Islet precursor cell (in vitro differentiated cells): ENCODE data around the gene CYSRT1.

Experiments
- DNase-seq: peaks from one replicate; pipeline ENCODE4 v3.0.0-alpha.2; 2018

The CYSRT1 gene

GRCh38 chr9:137191245-137191644 lies 33.7 kb upstream of the CYSRT1 start:
- DNase-seq = no peak

GRCh38 chr9:137191691-137192447 lies 33.1 kb upstream of the CYSRT1 start:
- DNase-seq = no peak

GRCh38 chr9:137192448-137192780 lies 32.6 kb upstream of the CYSRT1 start:
- no peak for DNase-seq

GRCh38 chr9:137192859-137193258 lies 32.1 kb upstream of the CYSRT1 start:
- no peak for DNase-seq

DNA sequence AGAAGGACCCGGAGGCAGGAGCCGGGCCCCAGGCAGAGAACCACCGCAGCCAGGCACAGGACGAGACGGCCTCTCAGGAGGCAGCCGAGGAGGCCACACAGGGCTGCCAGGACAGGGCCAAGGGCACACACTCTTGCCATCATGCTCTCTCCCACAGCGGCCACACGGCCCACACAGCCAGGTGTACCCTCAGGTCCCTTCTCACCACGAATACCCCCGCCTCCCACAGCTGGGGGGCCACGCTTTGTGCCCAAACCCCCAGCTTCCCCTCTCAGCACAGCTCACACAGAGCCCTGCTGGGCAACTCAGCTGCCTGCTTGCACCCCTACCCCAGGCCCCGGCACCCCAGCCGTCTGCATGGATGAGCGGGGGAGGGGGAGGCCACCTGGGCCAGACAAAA lies 31.2 kb upstream of the CYSRT1 start:
- no peak for DNase-seq

DNA sequence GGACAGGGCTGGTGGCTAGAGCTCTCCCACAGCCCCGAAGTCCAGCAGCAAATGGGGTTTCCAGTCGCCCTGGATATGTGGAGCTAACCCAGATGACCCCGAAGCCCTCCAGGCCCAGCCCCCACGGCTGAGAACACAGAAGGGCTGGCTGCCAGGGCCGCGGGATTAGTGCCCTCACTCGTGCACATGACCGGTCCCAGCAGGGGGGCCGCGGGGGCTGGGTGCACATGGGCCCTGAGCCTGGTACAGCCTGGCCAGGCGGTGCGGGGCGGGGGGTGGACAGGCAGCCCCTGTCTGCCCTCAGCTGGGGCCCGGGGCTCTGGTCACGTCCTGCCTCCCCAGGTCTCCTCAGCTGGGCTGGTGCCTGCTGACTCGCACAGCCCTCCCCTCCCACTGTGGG lies 30.6 kb upstream of the CYSRT1 start:
- no peak for DNase-seq

GRCh38 chr9:137194909-137195308 lies 30.1 kb upstream of the CYSRT1 start:
- DNase-seq = no peak

DNA sequence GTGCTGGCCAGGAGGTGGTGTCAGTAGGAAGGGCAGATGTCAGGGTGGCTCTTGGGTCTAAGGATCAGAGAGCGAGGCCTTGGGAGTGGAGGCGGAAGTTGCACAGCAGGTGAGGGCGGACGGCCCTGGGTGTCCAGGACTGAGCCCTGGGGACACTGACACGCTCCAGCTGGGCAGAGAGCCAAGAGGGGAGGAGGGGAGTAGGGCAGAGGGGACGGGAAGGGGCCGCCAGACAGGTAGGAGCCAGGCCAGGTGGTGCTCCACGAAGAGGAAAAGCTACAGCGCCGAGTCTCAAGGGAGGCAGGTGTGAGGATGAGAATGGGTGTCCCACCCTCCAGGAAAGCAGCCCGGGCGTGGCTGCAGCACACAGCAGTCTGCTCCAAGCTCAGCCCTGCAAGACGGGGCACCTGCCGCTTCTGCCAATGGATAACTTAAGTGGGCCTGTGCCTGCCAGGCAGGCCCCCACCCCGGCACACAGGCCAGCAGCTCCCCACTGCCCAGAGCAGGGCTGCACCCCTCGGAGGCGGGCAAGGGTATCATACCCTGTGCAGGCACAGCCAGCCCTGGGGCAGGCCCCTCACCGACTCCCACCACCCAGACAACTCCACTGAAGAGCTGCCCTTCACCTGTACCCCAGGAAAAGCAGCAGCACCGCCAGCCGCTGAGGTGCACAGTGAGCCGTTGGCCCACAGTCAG lies 29.3 kb upstream of the CYSRT1 start:
- no peak for DNase-seq

DNA sequence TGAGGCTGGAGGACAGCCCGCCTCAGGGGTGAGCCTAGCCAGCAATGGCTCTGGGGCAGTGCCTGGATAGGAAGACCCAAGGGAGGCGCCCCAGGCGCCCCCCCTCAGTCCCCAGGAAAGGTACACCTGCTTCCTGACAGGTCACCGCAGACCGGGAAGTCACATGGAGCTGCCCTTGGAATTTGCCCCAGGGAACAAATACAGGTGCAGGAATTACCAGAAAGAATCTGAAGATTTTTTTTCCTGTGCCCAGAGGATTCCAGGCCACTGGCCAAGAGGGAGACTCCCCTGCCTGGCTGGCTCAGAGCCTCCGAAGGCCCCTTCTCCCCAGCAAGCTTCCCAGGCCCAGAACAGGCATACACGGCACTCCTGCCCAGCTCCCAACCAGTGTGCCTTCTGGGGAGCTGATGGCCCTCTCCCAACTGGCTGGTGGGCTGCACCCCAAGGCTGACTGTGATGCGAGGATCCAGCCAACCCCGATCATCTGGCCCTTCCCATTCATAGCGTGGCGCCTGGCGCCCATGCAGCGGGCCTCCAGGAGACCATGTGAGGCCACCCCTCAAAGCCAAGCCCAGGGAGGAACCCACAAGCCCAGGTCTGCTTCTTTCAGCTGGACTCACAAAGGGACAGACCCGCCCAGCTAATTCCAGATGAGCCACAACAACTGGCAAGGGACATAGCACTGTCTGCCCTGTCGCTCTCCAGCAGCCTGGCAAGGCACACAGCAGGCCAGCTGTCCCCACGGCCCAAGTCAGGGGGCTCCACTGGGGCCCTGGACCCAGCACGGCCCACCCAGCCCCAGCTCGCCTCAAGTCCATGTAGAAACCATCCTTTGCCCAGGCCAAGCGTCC lies 26.7 kb upstream of the CYSRT1 start:
- DNase-seq = peak; percentile 79

GRCh38 chr9:137198902-137199283 lies 26.1 kb upstream of the CYSRT1 start:
- no peak for DNase-seq

GRCh38 chr9:137199411-137200121 lies 25.4 kb upstream of the CYSRT1 start:
- no peak for DNase-seq

DNA sequence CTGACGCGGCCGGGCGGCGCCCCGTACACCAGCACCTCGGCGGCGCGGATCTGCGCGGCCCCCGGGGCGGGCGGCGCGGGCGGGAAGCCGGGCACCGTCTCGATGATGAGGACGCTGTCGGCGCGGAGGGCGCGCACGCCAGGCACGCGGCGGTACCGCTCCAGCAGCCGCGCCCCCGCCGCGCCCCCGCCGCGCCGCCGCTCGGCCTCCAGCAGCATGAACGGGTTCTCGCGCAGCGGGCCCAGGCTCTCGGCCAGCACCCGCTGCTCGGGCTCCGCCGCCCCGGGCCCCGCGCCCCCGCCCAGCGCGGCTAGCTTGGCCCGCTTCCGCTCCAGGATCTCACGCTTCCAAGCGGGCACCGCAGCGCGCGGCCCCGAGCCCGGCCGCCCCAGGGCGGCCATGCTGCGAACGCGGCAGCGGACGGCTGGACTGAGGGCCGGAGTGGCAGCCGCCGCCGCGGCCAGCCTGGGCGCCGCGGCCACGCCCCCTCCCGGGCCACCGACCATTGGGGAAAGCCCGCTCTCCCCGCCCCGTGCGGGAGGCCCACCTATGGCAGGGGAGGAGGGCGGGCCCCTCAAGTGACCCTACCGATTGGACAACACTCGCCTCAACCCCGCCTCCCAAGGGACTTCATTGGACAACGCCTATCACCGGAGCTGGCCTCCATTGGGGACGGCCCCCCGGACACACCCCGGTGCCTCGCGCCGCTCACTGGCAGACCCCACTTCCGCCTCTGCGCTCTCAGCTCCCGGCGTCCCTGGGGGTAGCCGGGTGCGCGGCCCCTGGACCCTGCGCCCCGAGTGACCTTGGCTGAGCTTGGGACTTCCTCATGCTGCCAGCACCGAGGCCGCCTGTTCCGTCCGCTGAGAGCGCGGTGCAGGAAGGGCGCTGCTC lies 24.4 kb upstream of the CYSRT1 start, which contains the start of gene TPRN:
TPRN (minus strand) TSS at position 431 of the 894 bp plus-strand sequence; CDS start at position 401, 30 bp downstream.
- DNase-seq = peak; percentile 99

- DNase-seq = no peak
These were observed 23.6 kb upstream of the CYSRT1 start for GRCh38 chr9:137201205-137201868.

- no peak for DNase-seq
These were observed 22.0 kb upstream of the CYSRT1 start for GRCh38 chr9:137202966-137203365.

GRCh38 chr9:137204731-137205125 lies 20.2 kb upstream of the CYSRT1 start:
- DNase-seq = no peak

DNA sequence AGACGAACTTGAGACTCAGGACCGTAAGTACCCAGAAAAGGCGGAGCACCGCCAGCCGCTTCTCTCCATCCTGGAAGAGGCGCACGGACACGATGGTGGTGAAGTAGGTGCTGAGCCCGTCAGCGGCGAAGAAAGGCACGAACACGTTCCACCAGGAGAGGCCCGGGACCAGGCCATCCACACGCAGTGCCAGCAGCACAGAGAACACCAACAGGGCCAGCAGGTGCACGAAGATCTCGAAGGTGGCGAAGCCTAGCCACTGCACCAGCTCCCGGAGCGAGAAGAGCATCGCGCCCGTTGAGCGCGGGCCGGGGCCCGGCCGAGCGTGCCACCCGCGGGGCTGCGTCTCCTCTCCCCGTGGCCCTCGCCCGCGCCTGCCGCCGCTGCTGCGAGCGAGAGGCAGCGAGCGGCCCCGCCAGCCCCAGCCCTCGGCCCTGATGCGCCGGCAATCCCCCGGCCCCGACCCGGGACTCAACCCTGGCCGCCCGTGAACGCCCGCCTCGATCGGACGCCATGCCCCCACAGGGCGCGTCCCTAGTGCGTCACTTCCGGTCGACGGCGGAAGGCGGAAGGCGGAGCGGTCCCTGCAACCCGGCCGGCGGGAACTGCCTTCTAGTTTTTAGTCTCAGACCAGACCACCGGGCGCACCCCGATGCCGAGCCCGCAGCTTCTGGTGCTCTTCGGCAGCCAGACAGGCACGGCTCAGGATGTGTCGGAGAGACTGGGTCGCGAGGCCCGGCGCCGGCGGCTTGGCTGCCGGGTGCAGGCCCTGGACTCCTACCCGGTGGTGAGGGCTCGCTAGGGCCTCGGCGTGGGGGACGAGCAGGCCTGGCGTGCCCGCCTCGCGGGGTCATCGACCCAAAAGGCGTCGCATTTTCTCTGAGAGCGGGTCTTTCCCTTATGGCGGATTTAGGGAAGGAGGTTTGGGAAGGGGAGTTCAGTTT lies 19.6 kb upstream of the CYSRT1 start, which contains the start of the genes NDOR1 and TMEM203:
NDOR1 (plus strand) TSS at position 575 of the 944 bp plus-strand sequence; CDS start at position 653, 78 bp downstream.
TMEM203 (minus strand) TSS at position 523 of the 944 bp plus-strand sequence; CDS start at position 289, 234 bp downstream.
- peak; percentile 93 for DNase-seq

GRCh38 chr9:137206602-137207001 lies 18.4 kb upstream of the CYSRT1 start:
- DNase-seq = no peak

GRCh38 chr9:137211532-137211931 lies 13.4 kb upstream of the CYSRT1 start:
- no peak for DNase-seq

DNA sequence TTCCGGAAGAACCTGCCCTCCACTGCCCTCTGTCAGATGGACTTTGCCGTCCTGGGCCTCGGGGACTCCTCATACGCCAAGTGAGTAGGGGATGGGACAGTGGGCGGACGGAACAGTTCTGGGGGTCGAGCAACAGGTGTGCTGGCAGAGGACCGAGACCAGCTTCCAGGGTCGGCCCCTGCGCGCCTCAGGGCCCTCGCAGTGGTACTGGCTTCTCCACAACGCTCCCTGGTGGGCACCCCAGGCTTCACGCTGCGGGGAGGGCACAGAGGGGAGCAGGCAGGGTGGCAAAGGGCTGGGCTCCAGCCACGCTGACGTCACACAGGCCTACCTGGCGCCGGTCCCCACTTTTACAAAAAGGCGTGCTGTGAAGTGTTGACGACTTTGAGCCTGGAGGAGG lies 12.5 kb upstream of the CYSRT1 start:
- no peak for DNase-seq
